Fibroblast of skin of abdomen (primary cell): ENCODE results near the gene CTNNBL1.

Experiments
- DNase-seq: peaks from one replicate; pipeline ENCODE4 v3.0.0-alpha.2; 2013

Gene CTNNBL1

DNA sequence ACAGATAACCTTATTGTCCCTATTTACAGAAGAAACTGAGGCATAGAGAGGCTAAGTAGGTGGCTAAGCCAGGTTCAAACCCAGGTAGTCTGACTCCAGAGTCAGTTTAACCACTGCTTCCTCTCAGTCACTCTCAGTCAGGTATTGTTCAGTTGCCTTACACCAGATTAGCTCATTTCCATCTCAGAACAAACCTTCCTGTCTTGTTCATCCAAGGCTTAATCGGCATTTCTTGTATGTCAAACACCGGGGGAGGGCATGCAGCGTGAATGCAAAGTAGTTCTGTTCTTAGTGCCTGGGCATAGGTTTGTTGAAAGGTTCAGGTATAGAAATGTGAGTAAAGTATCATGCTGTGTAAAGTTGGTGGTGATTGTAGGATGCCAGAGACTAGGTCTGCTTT, 51.7 kb downstream of the CTNNBL1 start:
- no peak for DNase-seq

- DNase-seq: no peak
These were observed 54.2 kb downstream of the CTNNBL1 start for GRCh38 chr20:37748015-37748414.

- no peak for DNase-seq
These were observed 55.4 kb downstream of the CTNNBL1 start for GRCh38 chr20:37749218-37749617.

- DNase-seq: no peak
These were observed 56.0 kb downstream of the CTNNBL1 start for GRCh38 chr20:37749620-37750403.

- DNase-seq: peak; percentile 31
These were observed 61.8 kb downstream of the CTNNBL1 start for GRCh38 chr20:37755665-37756064.

DNA sequence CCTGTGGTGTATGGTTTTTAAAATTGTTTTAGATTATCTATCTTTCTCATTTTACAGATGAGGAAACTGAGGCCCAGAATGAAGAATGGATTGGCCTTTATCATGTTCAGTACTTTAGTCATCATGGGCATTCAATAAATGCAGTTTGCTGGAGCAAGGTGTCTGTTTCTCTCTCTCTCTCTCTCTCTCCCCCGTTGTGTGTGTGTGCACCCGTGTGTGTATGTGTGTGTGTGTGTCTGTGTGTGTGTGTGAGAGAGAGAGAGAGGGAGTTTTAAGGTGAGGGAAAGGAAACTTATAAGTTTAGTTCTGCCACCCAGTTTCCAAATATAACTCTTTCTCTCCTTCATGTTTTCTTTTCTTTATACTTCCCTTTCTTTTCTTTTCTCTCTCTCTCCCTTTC, 62.4 kb downstream of the CTNNBL1 start:
- DNase-seq: no peak

- no peak for DNase-seq
These were observed 63.7 kb downstream of the CTNNBL1 start for GRCh38 chr20:37757550-37757949.

DNA sequence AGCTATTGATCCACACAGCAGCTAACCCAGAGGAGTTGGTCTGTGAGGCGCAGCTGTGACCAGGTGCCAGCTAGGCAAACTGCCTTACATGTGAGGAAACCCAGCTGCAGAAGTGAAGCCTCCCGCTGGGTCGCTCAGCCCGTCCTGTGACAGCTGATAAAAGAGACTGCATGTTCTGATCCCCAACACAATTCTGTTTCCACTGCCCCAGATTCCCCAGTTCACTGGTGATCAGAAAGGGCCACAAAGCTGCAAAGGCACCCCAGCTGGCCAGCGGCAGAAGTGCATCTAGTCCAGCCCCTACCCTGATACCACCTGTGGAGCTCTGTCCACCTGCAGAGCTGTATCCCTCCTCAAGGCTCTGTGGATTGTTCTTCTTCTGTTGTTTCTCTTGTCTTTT, 64.5 kb downstream of the CTNNBL1 start:
- no peak for DNase-seq

GRCh38 chr20:37759052-37759553, 65.3 kb downstream of the CTNNBL1 start:
- no peak for DNase-seq

- DNase-seq: no peak
These were observed 66.0 kb downstream of the CTNNBL1 start for GRCh38 chr20:37759761-37760209.

DNA sequence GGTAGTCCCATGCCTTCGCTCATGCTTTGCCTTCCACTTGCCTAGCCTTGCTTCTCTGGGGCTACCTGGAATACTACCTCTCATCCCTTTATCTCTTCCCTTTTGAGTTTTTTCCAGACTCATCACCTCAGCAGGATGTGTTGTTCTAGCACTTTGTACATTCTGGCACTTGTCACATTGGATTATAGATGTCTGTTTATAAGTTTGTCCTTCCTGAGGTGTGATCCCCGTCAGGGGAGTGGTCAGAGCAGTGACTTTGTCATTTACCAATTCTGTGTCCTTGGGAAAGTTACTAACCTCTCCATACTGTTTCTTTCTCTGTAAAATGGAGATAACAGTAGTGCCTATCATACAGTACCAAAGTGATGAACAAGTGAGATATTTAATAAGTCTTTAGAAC, 66.5 kb downstream of the CTNNBL1 start:
- DNase-seq: no peak

GRCh38 chr20:37762716-37763485, 69.1 kb downstream of the CTNNBL1 start:
- no peak for DNase-seq

DNA sequence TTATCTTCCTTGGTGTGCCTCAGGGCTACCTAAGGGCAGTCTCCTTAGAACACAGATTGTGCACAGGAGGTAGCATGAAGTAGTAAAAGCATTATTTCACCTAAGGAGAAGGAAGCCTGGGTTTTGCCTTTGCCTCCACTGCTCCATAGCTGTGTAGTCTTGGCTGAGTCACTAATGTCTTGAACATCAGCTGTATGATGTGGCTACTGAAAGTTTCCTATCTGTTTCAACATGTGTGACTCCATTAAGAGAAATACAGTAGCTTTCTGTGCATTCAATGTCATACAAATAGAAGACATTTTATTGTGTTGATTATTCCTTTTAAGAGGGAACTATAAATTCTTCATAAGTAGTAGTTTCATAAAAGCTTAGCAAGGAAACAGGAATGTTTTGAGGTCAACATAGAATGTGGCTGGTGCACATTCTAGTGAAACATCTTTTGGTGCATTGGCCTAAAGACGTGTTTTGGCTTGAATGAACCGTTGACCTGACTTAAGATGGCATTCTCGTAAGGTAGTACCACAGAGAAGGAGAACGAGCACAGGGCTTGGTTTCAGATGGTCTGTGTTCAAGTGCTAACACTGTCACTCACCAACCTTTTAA, 70.6 kb downstream of the CTNNBL1 start:
- DNase-seq: no peak

DNA sequence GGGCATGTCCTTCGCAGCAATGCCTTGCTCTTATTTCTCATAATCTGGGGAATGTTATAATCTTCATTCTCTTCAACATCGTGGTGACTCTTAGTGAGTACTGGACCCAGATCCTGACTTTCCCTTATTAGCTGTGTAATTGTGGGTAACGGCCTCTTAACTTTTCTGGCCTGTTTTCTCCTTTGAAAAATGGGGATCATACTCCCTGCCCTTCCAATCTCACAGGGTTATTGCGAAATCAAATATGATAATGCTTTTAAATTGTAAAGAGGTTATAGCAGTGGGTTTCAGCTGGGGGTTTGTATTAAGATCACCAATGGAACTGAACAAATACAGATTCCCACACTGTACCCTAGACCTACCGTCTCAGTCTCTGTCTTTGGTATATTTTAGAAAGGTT, 77.1 kb downstream of the CTNNBL1 start:
- no peak for DNase-seq

- no peak for DNase-seq
These were observed 79.5 kb downstream of the CTNNBL1 start for GRCh38 chr20:37773291-37773826.

- no peak for DNase-seq
These were observed 80.3 kb downstream of the CTNNBL1 start for GRCh38 chr20:37774156-37774555.

- no peak for DNase-seq
These were observed 81.4 kb downstream of the CTNNBL1 start for GRCh38 chr20:37775200-37775599.

DNA sequence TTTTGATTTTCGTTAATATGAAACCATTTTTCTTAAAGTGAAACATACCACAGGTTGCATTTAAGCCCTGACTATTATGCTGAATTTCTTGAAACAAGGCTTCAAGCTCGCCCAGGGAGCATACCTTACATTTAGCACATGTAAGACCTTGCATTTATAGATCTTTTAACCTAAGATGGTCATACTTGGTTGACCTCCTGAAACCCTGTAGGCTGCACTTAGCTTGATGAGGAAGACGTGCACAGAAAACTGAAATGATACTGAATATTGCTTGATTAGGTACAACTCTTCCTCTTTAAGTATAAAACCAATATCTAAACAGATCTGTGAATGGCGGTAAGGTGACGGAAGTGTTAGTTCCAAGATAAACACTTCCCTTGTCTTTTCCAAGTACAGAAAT, 82.2 kb downstream of the CTNNBL1 start:
- DNase-seq: no peak

- DNase-seq: no peak
These were observed 82.7 kb downstream of the CTNNBL1 start for GRCh38 chr20:37776526-37776925.

DNA sequence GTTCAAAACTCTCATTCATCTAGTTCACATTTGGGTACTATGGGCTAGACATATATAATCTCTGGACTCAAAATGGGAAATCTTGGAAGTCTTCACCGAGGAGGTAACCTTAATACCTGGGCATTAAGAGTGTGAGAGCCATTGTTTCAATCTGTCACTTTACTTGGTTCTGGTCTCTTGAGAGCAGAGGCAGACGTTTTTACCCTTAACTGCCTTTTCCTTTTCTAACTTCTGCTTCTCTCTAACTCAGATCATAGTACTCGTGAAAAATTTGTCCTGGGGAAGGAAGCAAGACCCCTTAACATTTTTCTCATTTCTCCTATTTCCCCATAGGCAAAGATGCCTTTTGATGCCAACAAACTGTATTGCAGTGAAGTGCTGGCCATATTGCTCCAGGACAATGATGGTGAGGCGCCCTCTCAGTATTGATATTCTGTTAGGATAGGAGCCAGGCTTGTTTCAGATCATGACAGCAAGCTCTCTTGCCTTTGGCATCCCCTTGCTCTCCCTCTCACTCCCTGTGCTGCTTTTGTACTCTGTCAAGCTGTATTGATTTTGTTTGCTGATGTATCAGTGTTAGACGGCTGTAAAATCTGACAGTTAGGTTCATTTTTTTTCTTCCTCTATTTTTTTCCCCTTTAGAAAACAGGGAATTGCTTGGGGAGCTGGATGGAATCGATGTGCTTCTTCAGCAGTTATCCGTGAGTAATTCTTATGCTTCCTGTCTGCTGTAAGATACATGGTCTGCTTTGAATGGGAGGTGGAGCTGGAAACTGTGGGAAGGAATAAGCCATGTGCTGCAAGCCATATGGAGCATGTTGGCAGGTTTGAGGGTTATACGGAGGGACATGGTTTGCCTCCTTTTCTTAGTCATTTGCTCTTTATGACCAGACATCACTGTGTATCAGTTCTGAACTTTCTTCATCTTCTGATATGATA, 83.5 kb downstream of the CTNNBL1 start:
- peak; percentile 27 for DNase-seq

- DNase-seq: peak; percentile 14
These were observed 84.3 kb downstream of the CTNNBL1 start for GRCh38 chr20:37777988-37778659.
